K562 (cell line): ENCODE data around the gene KCNK7. TPM values are rescaled to one million over a fixed set of nuclear protein-coding genes. Genes with fewer than 3 reads are reported as not detected.

Source experiments
- ATAC-seq: fragments of 200-7000 bp; cut with Tn5 transposase; 3 replicates; pipeline ENCODE4 v1.9.1; 2020; ENCODE audit warnings: moderate library complexity
- BruUV-seq: library from RNA; stranded (reverse); fragments of 400-500 nt; replicated peaks from 2 replicates; lab custom pipeline; 2021; lab: Mats Ljungman, UMichigan
- CTCF ChIA-PET: fragments of 300-600 bp; formaldehyde crosslinking; extraction: SDS; loops from one replicate; lab custom pipeline; 2021; ENCODE audit warnings: low intra/inter-chr PET ratio; lab: Yijun Ruan, JAX
- POLR2A ChIA-PET: fragments of 300-600, 350-650 bp; sonication (Branson Sonifier 250); formaldehyde crosslinking; extraction: SDS; loops from one replicate; lab custom pipeline; 2021; ENCODE audit warnings: antibody characterized with exemption, inconsistent platforms; lab: Yijun Ruan, JAX
- DNase-seq, 4 experiments: peaks; one replicate each; pipeline versions ENCODE4 v3.0.0 to v3.0.0-alpha.2; 2011 to 2018; ENCODE audit warnings: low spot score in 3 of 4, mixed read lengths in 3 of 4; ENCODE audit errors: extremely low read depth in 1 of 4
- FAIRE-seq: peaks from 2 replicates; lab custom pipeline; 2011; peaks lifted over from hg19 to GRCh38; lab: Jason Lieb, UNC
- H2AFZ ChIP-seq: 2 replicates; pipeline ENCODE4 v1.6.0; 2011; ENCODE audit warnings: low read depth, low read length, control low read depth, inconsistent platforms
- H3K27ac ChIP-seq: fragments of 200-600 bp; 3 replicates; pipeline ENCODE4 v1.8.0; 2011; ENCODE audit warnings: low read depth, mild to moderate bottlenecking, control low read depth, inconsistent platforms, low read length, moderate library complexity, mixed read lengths; ENCODE audit errors: extremely low read depth
- H3K27me3 ChIP-seq, 2 experiments: fragments of 300-600 bp in 1 of 2; 2 replicates in 1 of 2; 3 replicates in 1 of 2; pipeline versions ENCODE4 v1.6.0 to v1.8.0; 2011; ENCODE audit warnings: inconsistent platforms in 2 of 2, low read length in 2 of 2, mild to moderate bottlenecking in 1 of 2, mixed read lengths in 1 of 2, moderate library complexity in 1 of 2; ENCODE audit not compliant: control insufficient read depth in 2 of 2, insufficient read depth in 2 of 2
- H3K36me3 ChIP-seq: fragments of 300-600 bp; 3 replicates; pipeline ENCODE4 v1.8.0; 2011; ENCODE audit warnings: mild to moderate bottlenecking, low read length, inconsistent platforms; ENCODE audit not compliant: control insufficient read depth, insufficient read depth
- H3K4me1 ChIP-seq, 2 experiments: fragments of 200-600 bp in 1 of 2; replicated peaks in 1 of 2; 2 replicates in 1 of 2; 3 replicates in 1 of 2; pipeline versions ENCODE4 v1.5.1 to v1.8.0; 2011; ENCODE audit warnings: inconsistent platforms in 2 of 2, low read length in 2 of 2, mild to moderate bottlenecking in 1 of 2, mixed read lengths in 1 of 2, moderate library complexity in 1 of 2; ENCODE audit not compliant: control insufficient read depth in 2 of 2, insufficient read depth in 2 of 2
- H3K4me2 ChIP-seq: 2 replicates; pipeline ENCODE4 v1.6.1; 2011; ENCODE audit warnings: low read length, control low read depth, inconsistent platforms, mixed read lengths; ENCODE audit not compliant: insufficient read depth
- H3K4me3 ChIP-seq: fragments of 200-600 bp; sonication (generic), shearing (Covaris generic); 2 replicates; pipeline ENCODE4 v1.5.1; 2016; ENCODE audit warnings: control low read depth, inconsistent platforms
- H3K79me2 ChIP-seq: fragments of 200-600 bp; 3 replicates; pipeline ENCODE4 v1.8.0; 2011; ENCODE audit warnings: low read length, inconsistent platforms; ENCODE audit not compliant: control insufficient read depth, insufficient read depth
- H3K9ac ChIP-seq, 2 experiments: 2 replicates each; pipeline versions ENCODE4 v1.6.0 to v1.6.1; 2011; ENCODE audit warnings: low read depth in 2 of 2, low read length in 2 of 2, control low read depth in 1 of 2, inconsistent platforms in 1 of 2, mild to moderate bottlenecking in 1 of 2, mixed read lengths in 1 of 2; ENCODE audit not compliant: insufficient read depth in 1 of 2
- H3K9me1 ChIP-seq: one replicate; pipeline ENCODE4 v1.6.0; 2011; ENCODE audit warnings: inconsistent platforms, mild to moderate bottlenecking, low read length, moderate library complexity; ENCODE audit not compliant: control insufficient read depth, insufficient read depth
- H3K9me3 ChIP-seq: replicated peaks from 2 replicates; pipeline ENCODE4 v1.5.1; 2011; ENCODE audit warnings: low read depth, low read length, inconsistent platforms; ENCODE audit not compliant: control insufficient read depth, insufficient read depth
- H4K20me1 ChIP-seq: replicated peaks from 2 replicates; pipeline ENCODE4 v1.6.1; 2011; ENCODE audit warnings: low read length, inconsistent platforms, mixed read lengths; ENCODE audit not compliant: control insufficient read depth, insufficient read depth
- CEBPB ChIP-seq: fragments of 450-650 bp; IDR thresholded peaks from 2 replicates; pipeline ENCODE4 v1.6.1; 2016; ENCODE audit warnings: missing genetic modification characterization, missing compliant biosample characterization
- CEBPG ChIP-seq, 3 experiments: fragments of 200-800 bp in 1 of 3; sonication (Bioruptor generic) in 1 of 3; sonication (generic) in 1 of 3; formaldehyde crosslinking in 1 of 3; IDR thresholded peaks in 2 of 3; conservative IDR thresholded peaks in 1 of 3; 2 replicates each; pipeline versions ENCODE4 v1.6.1 to v1.8.0; 2016 to 2022; ENCODE audit warnings: missing compliant biosample characterization in 2 of 3, missing genetic modification characterization in 2 of 3, mild to moderate bottlenecking in 1 of 3, missing genetic modification reagents in 1 of 3
- MLX ChIP-seq, 2 experiments: fragments of 450-650 bp in 1 of 2; sonication (generic) in 1 of 2; formaldehyde crosslinking; conservative IDR thresholded peaks; 2 replicates each; pipeline versions ENCODE4 v1.4.0 to v1.8.1; 2020 to 2022; ENCODE audit warnings: mild to moderate bottlenecking in 1 of 2, missing genetic modification reagents in 1 of 2
- NCOA2 ChIP-seq, 2 experiments: fragments of 450-650 bp; IDR thresholded peaks; 2 replicates each; pipeline ENCODE4 v1.6.1; 2018; ENCODE audit warnings: mild to moderate bottlenecking in 2 of 2, moderate library complexity in 1 of 2; ENCODE audit not compliant: partially characterized antibody in 2 of 2
- NR2C1 ChIP-seq, 2 experiments: fragments of 450-650 bp; IDR thresholded peaks; 2 replicates each; pipeline ENCODE4 v1.6.1; 2017; ENCODE audit warnings: mild to moderate bottlenecking in 2 of 2, antibody characterized with exemption in 1 of 2, inconsistent platforms in 1 of 2, missing compliant biosample characterization in 1 of 2, missing genetic modification characterization in 1 of 2
- PHTF2 ChIP-seq: fragments of 250-450 bp; sonication (Bioruptor Pico); IDR thresholded peaks from 2 replicates; pipeline ENCODE4 v1.5.0; 2021; ENCODE audit warnings: mild to moderate bottlenecking
- WGBS: fragments of 100-300 bp; shearing (Covaris generic); methylation state at CpG from one replicate; pipeline ENCODE4 v1.1.6; 2016; ENCODE audit warnings: low coverage, mixed read lengths; ENCODE audit not compliant: insufficient coverage; ENCODE audit errors: missing lambda C conversion rate; 5-methylcytosine and 5-hydroxymethylcytosine counted together
- in situ Hi-C: fragments of 300-500 bp; cut with MboI; formaldehyde crosslinking; loops from 4 replicates; pipeline ENCODE4 v1.15.0; 2018; ENCODE audit warnings: inconsistent platforms, mixed read lengths
- intact Hi-C: fragments of 100-400 bp; cut with micrococcal nuclease; formaldehyde crosslinking; loops from 2 replicates; pipeline ENCODE4 v1.14.2; 2022
- polyA plus RNA-seq, 8 experiments: library from polyadenylated mRNA; depleted of rRNA in 4 of 8; stranded (reverse) in 5 of 8; unstranded in 3 of 8; fragments of >200 nt; fragmentation: Nextera tagmentation in 2 of 8; fragmentation: Illumina TruSeq in 1 of 8; extraction: Ambion mirVana in 2 of 8; extraction: Trizol in 1 of 8; gene quantifications; 2 replicates each; pipeline versions ENCODE4 v1.2.1 to v1.2.3, GENCODE V29; 2011 to 2014; ENCODE audit warnings: inconsistent platforms in 1 of 8, missing spikeins in 1 of 8
- total RNA-seq, 7 experiments: library from RNA; depleted of rRNA in 6 of 7; stranded (reverse); fragments of >200 nt in 6 of 7; fragmentation: Illumina TruSeq in 2 of 7; extraction: Trizol in 2 of 7; gene quantifications; 2 replicates each; pipeline versions ENCODE4 v1.2.1 to v1.2.3, GENCODE V29; 2011 to 2021; ENCODE audit warnings: low replicate concordance in 1 of 7

The KCNK7 gene
- total and polyA plus RNA-seq, 9 of the 15 experiments (the other 6 are each of a cell fraction or from before 2014, with no cell fraction given): 0.07 to 0.40 TPM; not detected in 7

- peaks cover 32% of the 10 kb centered on the region for H3K79me2 ChIP-seq
- no peak overlapping the region for H3K4me3 ChIP-seq
- H4K20me1 ChIP-seq: no peaks in the 10 kb centered on the region
- in situ Hi-C loops (no loop called here), intact Hi-C loops (no loop called here)
- peaks cover 34 to 83% of the 10 kb centered on the region in 2 experiments for H3K4me1 ChIP-seq
- TF ChIP-seq CEBPG (CRISPR knock-in tag; IDR thresholded peaks at IDR 0.05) (peak; percentile 41; the same call in 1 of the 2 replicates), CEBPG (tag; conservative IDR thresholded peaks at IDR 0.05 in 1 of 2, IDR thresholded peaks at IDR 0.05 in 1 of 2) (no peak), CEBPB (tag) (peak; percentile 57), PHTF2 (CRISPR knock-in tag) (no peak), NCOA2 (IDR thresholded peaks at IDR 0.05; ENCODE audit: partially characterized antibody in 2 of 2) (no peak), NR2C1 (IDR thresholded peaks at IDR 0.05) (no peak), NR2C1 (tag; IDR thresholded peaks at IDR 0.05) (no peak), MLX (CRISPR knock-in tag; conservative IDR thresholded peaks at IDR 0.05) (no peak)
- H3K27ac ChIP-seq: no peak overlapping the region
- no peak overlapping the region for H2AFZ ChIP-seq
- H3K4me2 ChIP-seq: no peak overlapping the region
- no peak for DNase-seq
- no peaks in the 10 kb centered on the region; a peak in 1 of 5 replicates for H3K27me3 ChIP-seq
- ChIA-PET POLR2A (interaction anchor here (1.0 to 1.4 kb wide), 3 partner anchors 9 to 155 kb away, joined by 3 to 4 read pairs (median 3); no protein-coding TSS in a partner anchor), CTCF (no interaction called here)
- peaks cover 59% of the 10 kb centered on the region; the same call in 2 of the 3 replicates for H3K36me3 ChIP-seq
- peaks cover 5% of the 10 kb centered on the region for H3K9me1 ChIP-seq
- 92% methylated on average over 4 of the region's 4 CpGs for WGBS
- H3K9me3 ChIP-seq: no peaks in the 10 kb centered on the region
- H3K9ac ChIP-seq: peak overlapping the region in 1 of 2 experiments; percentile 95; a peak in 1 of 4 replicates
- BruUV-seq: no TSS peak
- FAIRE-seq: no peak
- ATAC-seq: no peak
Measured at GRCh38 chr11:65579291-65579690, 16.3 kb downstream of the KCNK7 start.
